Trophoblast cell (in vitro differentiated cells and primary cell): ENCODE measurements around the gene CADPS2.

ENCODE experiments used
- DNase-seq, 2 donors: peaks; one replicate each; pipeline ENCODE4 v3.0.0-alpha.2; 2016
- H2AFZ ChIP-seq: 2 replicates; pipeline ENCODE4 v1.6.1; 2013; ENCODE audit warnings: low read length, moderate library complexity, mild to moderate bottlenecking; ENCODE audit not compliant: insufficient read depth, poor library complexity
- H2AK5ac ChIP-seq: 2 replicates; pipeline ENCODE4 v1.6.1; 2013; ENCODE audit warnings: mild to moderate bottlenecking, low read length
- H2BK120ac ChIP-seq: 2 replicates; pipeline ENCODE4 v1.6.1; 2013; ENCODE audit warnings: low read length, mild to moderate bottlenecking, moderate library complexity; ENCODE audit not compliant: insufficient read depth, poor library complexity
- H2BK12ac ChIP-seq: 2 replicates; pipeline ENCODE4 v1.6.1; 2013; ENCODE audit warnings: mild to moderate bottlenecking, low read length, moderate library complexity
- H2BK5ac ChIP-seq: 2 replicates; pipeline ENCODE4 v1.6.1; 2013; ENCODE audit warnings: low read length, low read depth, moderate library complexity, mild to moderate bottlenecking; ENCODE audit not compliant: poor library complexity
- H3K14ac ChIP-seq: 2 replicates; pipeline ENCODE4 v1.6.1; 2013; ENCODE audit warnings: mild to moderate bottlenecking, low read length
- H3K18ac ChIP-seq: 2 replicates; pipeline ENCODE4 v1.6.1; 2013; ENCODE audit warnings: mild to moderate bottlenecking, low read length
- H3K23ac ChIP-seq: 2 replicates; pipeline ENCODE4 v1.6.1; 2013; ENCODE audit warnings: low read length
- H3K27ac ChIP-seq: 2 replicates; pipeline ENCODE4 v1.5.1; 2013; ENCODE audit warnings: low read depth, mild to moderate bottlenecking, inconsistent platforms, low read length, moderate library complexity
- H3K27me3 ChIP-seq: 2 replicates; pipeline ENCODE4 v1.6.1; 2013; ENCODE audit warnings: inconsistent platforms, mild to moderate bottlenecking, low read length, moderate library complexity; ENCODE audit not compliant: insufficient read depth
- H3K36me3 ChIP-seq, 2 experiments: 1 replicate in 1 of 2; 2 replicates in 1 of 2; pipeline ENCODE4 v1.6.1; 2013; ENCODE audit warnings: low read length in 2 of 2, mild to moderate bottlenecking in 2 of 2, moderate library complexity in 1 of 2; ENCODE audit not compliant: insufficient read depth in 2 of 2, control insufficient read depth in 1 of 2
- H3K4ac ChIP-seq: 2 replicates; pipeline ENCODE4 v1.6.1; 2013; ENCODE audit warnings: low read depth, mild to moderate bottlenecking, low read length, moderate library complexity
- H3K4me1 ChIP-seq, 2 experiments: 1 replicate in 1 of 2; 2 replicates in 1 of 2; pipeline ENCODE4 v1.6.1; 2013; ENCODE audit warnings: low read length in 2 of 2, mild to moderate bottlenecking in 2 of 2, moderate library complexity in 1 of 2; ENCODE audit not compliant: insufficient read depth in 2 of 2, control insufficient read depth in 1 of 2
- H3K4me2 ChIP-seq: 2 replicates; pipeline ENCODE4 v1.6.1; 2013; ENCODE audit warnings: inconsistent platforms, mild to moderate bottlenecking, low read length, moderate library complexity
- H3K4me3 ChIP-seq: 2 replicates; pipeline ENCODE4 v1.5.1; 2013; ENCODE audit warnings: mild to moderate bottlenecking, low read depth, low read length, inconsistent platforms
- H3K79me1 ChIP-seq: one replicate; pipeline ENCODE4 v1.6.1; 2013; ENCODE audit warnings: low read length
- H3K79me2 ChIP-seq: 2 replicates; pipeline ENCODE4 v1.6.1; 2013; ENCODE audit warnings: low read length, mild to moderate bottlenecking; ENCODE audit not compliant: control insufficient read depth, insufficient read depth, poor library complexity
- H3K9ac ChIP-seq: 2 replicates; pipeline ENCODE4 v1.6.1; 2013; ENCODE audit warnings: mild to moderate bottlenecking, low read length
- H3K9me3 ChIP-seq: 2 replicates; pipeline ENCODE4 v1.6.1; 2013; ENCODE audit warnings: low read depth, mild to moderate bottlenecking, control low read depth, inconsistent platforms, low read length; ENCODE audit not compliant: insufficient read depth
- H4K12ac ChIP-seq: 2 replicates; pipeline ENCODE4 v1.6.1; 2013; ENCODE audit warnings: low read depth, mild to moderate bottlenecking, low read length, moderate library complexity
- H4K8ac ChIP-seq: 2 replicates; pipeline ENCODE4 v1.6.1; 2013; ENCODE audit warnings: low read depth, mild to moderate bottlenecking, low read length, moderate library complexity
- H4K91ac ChIP-seq: one replicate; pipeline ENCODE4 v1.6.1; 2013; ENCODE audit warnings: low read depth, mild to moderate bottlenecking, low read length, moderate library complexity
- WGBS: extraction: QIAGEN DNeasy Blood & Tissue Kit; methylation state at CpG from one replicate; pipeline ENCODE4 v1.1.7; 2013; ENCODE audit warnings: missing lambda C conversion rate; ENCODE audit not compliant: insufficient read length, insufficient coverage; ENCODE audit errors: extremely low coverage; 5-methylcytosine and 5-hydroxymethylcytosine counted together

Gene CADPS2

GRCh38 chr7:122578350-122578749 is 307.9 kb downstream of the CADPS2 start:
- DNase-seq: no peak
- Histone ChIP-seq H4K91ac (no peak overlapping the region), H2BK5ac (no peak overlapping the region), H3K4ac (no peak overlapping the region), H2AK5ac (no peak overlapping the region), H3K4me3 (no peak overlapping the region), H2BK12ac (no peak overlapping the region), H4K12ac (no peak overlapping the region), H3K9ac (no peak overlapping the region), H4K8ac (no peak overlapping the region), H3K79me1 (no peaks in the 10 kb centered on the region), H3K4me2 (no peak overlapping the region), H3K18ac (no peak overlapping the region), H3K27me3 (no peaks in the 10 kb centered on the region), H2BK120ac (no peak overlapping the region), H3K79me2 (no peaks in the 10 kb centered on the region), H3K9me3 (no peaks in the 10 kb centered on the region), H3K23ac (no peak overlapping the region), H3K36me3 (no peaks in the 10 kb centered on the region), H2AFZ (no peak overlapping the region), H3K4me1 (no peaks in the 10 kb centered on the region), H3K27ac (no peak overlapping the region), H3K14ac (no peak overlapping the region)
- WGBS: no CpG with 5 or more reads among the region's 2 CpGs

- no peak overlapping the region for H4K12ac ChIP-seq
- no peak overlapping the region for H3K23ac ChIP-seq
- H3K18ac ChIP-seq: no peak overlapping the region
- no peak overlapping the region for H3K14ac ChIP-seq
- H2BK12ac ChIP-seq: no peak overlapping the region
- H2AFZ ChIP-seq: no peak overlapping the region
- H3K4ac ChIP-seq: no peak overlapping the region
- no peaks in the 10 kb centered on the region for H3K36me3 ChIP-seq
- H2AK5ac ChIP-seq: no peak overlapping the region
- H3K79me2 ChIP-seq: no peaks in the 10 kb centered on the region
- no peak overlapping the region for H3K9ac ChIP-seq
- no peaks in the 10 kb centered on the region for H3K4me1 ChIP-seq
- no peak overlapping the region for H4K8ac ChIP-seq
- no peaks in the 10 kb centered on the region for H3K79me1 ChIP-seq
- no peak overlapping the region for H2BK120ac ChIP-seq
- H3K4me3 ChIP-seq: no peak overlapping the region
- no peaks in the 10 kb centered on the region for H3K9me3 ChIP-seq
- H3K4me2 ChIP-seq: no peak overlapping the region
- no CpG with 5 or more reads among the region's 4 CpGs for WGBS
- H3K27me3 ChIP-seq: no peaks in the 10 kb centered on the region
- no peak overlapping the region for H4K91ac ChIP-seq
- H3K27ac ChIP-seq: no peak overlapping the region
- no peak overlapping the region for H2BK5ac ChIP-seq
- DNase-seq: no peak
Observed at GRCh38 chr7:122577449-122578003, 308.7 kb downstream of the CADPS2 start.

GRCh38 chr7:122572706-122573105 is 313.6 kb downstream of the CADPS2 start:
- H3K23ac ChIP-seq: no peak overlapping the region
- no peak overlapping the region for H3K4ac ChIP-seq
- no peak overlapping the region for H2AFZ ChIP-seq
- no peak overlapping the region for H3K9ac ChIP-seq
- H3K79me1 ChIP-seq: no peaks in the 10 kb centered on the region
- H3K4me1 ChIP-seq: no peaks in the 10 kb centered on the region
- H3K36me3 ChIP-seq: no peaks in the 10 kb centered on the region
- no peak overlapping the region for H4K12ac ChIP-seq
- no peak overlapping the region for H2BK120ac ChIP-seq
- no CpG with 5 or more reads among the region's 4 CpGs for WGBS
- no peak overlapping the region for H4K91ac ChIP-seq
- no peak overlapping the region for H3K27ac ChIP-seq
- H3K9me3 ChIP-seq: no peaks in the 10 kb centered on the region
- no peak overlapping the region for H2BK12ac ChIP-seq
- no peak overlapping the region for H2BK5ac ChIP-seq
- H3K4me2 ChIP-seq: no peak overlapping the region
- no peaks in the 10 kb centered on the region for H3K79me2 ChIP-seq
- H2AK5ac ChIP-seq: no peak overlapping the region
- no peak overlapping the region for H4K8ac ChIP-seq
- H3K14ac ChIP-seq: no peak overlapping the region
- H3K4me3 ChIP-seq: no peak overlapping the region
- no peak overlapping the region for H3K18ac ChIP-seq
- H3K27me3 ChIP-seq: no peaks in the 10 kb centered on the region
- no peak for DNase-seq

GRCh38 chr7:122561326-122561725 is 324.9 kb downstream of the CADPS2 start:
- H4K91ac ChIP-seq: no peak overlapping the region
- no peak overlapping the region for H3K4ac ChIP-seq
- no peak overlapping the region for H2AFZ ChIP-seq
- no peak overlapping the region for H2AK5ac ChIP-seq
- no peak overlapping the region for H2BK120ac ChIP-seq
- H3K79me1 ChIP-seq: no peaks in the 10 kb centered on the region
- H4K8ac ChIP-seq: no peak overlapping the region
- DNase-seq: no peak
- no peak overlapping the region for H4K12ac ChIP-seq
- no peak overlapping the region for H3K18ac ChIP-seq
- no peaks in the 10 kb centered on the region for H3K79me2 ChIP-seq
- WGBS: no CpG with 5 or more reads among the region's 2 CpGs
- no peak overlapping the region for H2BK12ac ChIP-seq
- H2BK5ac ChIP-seq: no peak overlapping the region
- H3K23ac ChIP-seq: no peak overlapping the region
- H3K9ac ChIP-seq: no peak overlapping the region
- no peaks in the 10 kb centered on the region for H3K9me3 ChIP-seq
- no peak overlapping the region for H3K4me2 ChIP-seq
- H3K4me3 ChIP-seq: no peak overlapping the region
- no peaks in the 10 kb centered on the region for H3K4me1 ChIP-seq
- H3K27ac ChIP-seq: no peak overlapping the region
- H3K14ac ChIP-seq: no peak overlapping the region
- no peaks in the 10 kb centered on the region for H3K36me3 ChIP-seq
- H3K27me3 ChIP-seq: no peaks in the 10 kb centered on the region
